Measurements from ENCODE around the gene ARID3A. TPM values are rescaled to one million over a fixed set of nuclear protein-coding genes. Genes with fewer than 3 reads are reported as not detected.

The ARID3A gene
- total RNA-seq, 4 donors from 2014 or later = 2.8 to 11.0 (median 4.9) TPM

DNA sequence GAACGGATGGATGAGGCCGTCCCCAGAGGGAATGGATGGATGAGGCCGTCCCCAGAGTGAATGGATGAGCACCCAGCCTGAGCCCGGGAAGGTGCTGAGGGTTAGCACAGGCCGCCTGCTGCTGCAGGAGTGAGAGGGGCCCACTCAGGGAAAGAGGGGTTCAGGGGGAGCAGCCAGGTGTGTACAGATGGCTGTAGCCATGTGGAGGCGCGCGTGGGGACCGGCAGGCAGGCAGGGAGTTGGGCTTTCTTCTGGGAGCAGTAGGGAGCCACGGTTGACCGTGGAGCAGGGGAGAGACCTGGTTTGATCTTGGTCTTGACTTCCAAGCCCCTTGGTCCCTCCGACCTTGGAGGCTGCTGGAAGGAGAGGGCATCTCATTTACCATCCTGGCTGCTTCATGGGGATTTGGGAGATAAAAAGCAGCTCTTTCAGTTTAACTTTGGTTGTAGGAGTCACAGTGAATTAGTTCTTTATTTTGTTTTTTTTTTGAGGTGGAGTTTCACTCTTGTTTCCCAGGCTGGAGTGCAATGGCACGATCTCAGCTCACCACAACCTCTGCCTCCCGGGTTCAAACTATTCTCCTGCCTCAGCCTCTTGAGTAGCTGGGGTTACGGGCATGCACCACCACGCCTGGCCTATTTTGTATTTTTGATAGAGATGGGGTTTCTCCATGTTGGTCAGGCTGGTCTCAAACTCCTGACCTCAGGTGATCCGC lies 24.7 kb downstream of the ARID3A start:
- TF ChIP-seq POLR2A (IDR thresholded peaks at IDR 0.05) = no peak
- TF ChIP-seq, protein P1, sequence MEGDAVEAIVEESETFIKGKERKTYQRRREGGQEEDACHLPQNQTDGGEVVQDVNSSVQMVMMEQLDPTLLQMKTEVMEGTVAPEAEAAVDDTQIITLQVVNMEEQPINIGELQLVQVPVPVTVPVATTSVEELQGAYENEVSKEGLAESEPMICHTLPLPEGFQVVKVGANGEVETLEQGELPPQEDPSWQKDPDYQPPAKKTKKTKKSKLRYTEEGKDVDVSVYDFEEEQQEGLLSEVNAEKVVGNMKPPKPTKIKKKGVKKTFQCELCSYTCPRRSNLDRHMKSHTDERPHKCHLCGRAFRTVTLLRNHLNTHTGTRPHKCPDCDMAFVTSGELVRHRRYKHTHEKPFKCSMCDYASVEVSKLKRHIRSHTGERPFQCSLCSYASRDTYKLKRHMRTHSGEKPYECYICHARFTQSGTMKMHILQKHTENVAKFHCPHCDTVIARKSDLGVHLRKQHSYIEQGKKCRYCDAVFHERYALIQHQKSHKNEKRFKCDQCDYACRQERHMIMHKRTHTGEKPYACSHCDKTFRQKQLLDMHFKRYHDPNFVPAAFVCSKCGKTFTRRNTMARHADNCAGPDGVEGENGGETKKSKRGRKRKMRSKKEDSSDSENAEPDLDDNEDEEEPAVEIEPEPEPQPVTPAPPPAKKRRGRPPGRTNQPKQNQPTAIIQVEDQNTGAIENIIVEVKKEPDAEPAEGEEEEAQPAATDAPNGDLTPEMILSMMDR (IDR thresholded peaks at IDR 0.05) = no peak
- Histone ChIP-seq H3K4me1 (peaks cover 5 to 34% (median 12%) of the 10 kb centered on the region in 4 donors), H3K36me3 (no peaks in the 10 kb centered on the region), H3K9me3 (no peaks in the 10 kb centered on the region), H3K27ac (peak overlapping the region in 1 of 4 donors; percentile 42), H3K27me3 (no peaks in the 10 kb centered on the region), H3K4me3 (no peak overlapping the region)
- DNase-seq = no peak

DNA sequence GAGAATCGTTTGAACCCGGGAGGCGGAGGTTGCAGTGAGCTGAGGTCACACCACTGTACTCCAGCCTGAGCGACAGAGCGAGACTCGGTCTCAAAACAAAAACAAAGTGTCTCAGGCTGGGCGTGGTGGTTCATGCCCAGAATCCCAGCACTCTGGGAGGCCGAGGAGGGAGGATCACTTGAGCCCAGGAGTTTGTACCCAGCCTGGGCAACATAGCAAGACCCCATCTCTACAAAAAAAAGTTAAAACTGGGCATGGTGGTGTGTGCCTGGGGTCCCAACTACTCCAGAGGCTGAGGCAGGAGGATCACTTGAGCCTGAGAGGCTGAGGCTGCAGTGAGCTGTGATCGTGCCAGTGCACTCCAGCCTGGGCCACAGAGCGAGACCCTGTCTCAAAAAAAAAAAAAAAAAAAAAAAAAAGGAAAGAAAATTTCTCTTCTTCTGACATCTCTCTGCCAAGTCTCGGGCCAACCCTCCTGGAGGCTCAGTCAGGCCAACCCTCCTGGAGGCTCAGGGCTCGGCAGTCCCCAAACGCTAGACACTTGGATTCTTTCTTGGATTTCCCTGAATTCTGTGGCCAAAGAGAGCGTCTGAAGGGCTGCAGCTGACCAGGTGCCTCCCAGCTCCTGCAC lies 26.3 kb downstream of the ARID3A start:
- H3K4me3 ChIP-seq = peak overlapping the region; percentile 28 to 38 (median 36)
- peak overlapping the region in 3 of 4 donors; percentile 31 to 67 (median 62) for H3K27ac ChIP-seq
- H3K4me1 ChIP-seq = peaks cover 5 to 35% (median 16%) of the 10 kb centered on the region in 4 donors
- H3K36me3 ChIP-seq = no peaks in the 10 kb centered on the region
- H3K9me3 ChIP-seq = no peaks in the 10 kb centered on the region
- no peak for DNase-seq
- H3K27me3 ChIP-seq = no peaks in the 10 kb centered on the region
- TF ChIP-seq, protein P1 (IDR thresholded peaks at IDR 0.05) = no peak
- TF ChIP-seq POLR2A (IDR thresholded peaks at IDR 0.05) = no peak

DNA sequence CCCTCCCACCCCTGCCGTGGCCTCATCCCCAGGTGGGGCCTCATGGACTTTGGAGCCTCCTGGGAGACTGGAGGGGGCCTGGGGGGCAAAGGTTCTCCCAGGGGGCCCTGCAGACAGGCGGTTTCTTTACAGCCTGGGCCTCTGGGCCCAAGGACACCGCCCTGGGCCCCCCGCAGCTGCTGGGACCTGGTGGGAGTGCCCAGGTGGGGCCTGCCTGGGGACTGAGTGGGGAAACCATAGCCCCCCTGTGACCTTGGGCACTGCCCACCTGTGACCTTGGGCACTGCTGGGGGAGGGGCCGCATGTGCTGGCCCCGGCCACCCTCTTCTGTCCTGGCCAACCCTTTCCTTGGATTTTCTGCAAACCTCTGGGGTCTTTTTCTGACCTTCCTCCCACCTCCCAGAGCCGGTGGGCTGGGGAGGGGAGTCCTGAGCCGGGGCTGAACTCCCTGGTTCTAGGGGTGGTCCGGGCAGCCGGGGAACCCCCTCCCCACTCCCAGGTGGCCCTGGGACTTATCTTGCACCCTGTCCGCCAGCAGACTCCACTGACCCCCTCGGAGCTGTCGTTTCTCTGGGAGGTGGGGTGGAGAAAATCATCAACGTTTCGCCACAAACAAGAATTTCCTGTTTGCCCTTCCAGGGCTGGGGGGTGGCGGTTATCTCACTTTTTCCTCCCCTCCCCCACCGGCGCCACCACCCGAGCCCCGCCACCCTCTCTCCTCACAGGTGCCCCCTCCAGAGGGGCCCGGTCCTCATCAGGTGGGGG lies 27.0 kb downstream of the ARID3A start:
- Histone ChIP-seq H3K9me3 (no peaks in the 10 kb centered on the region), H3K4me3 (peak overlapping the region; percentile 28 to 38 (median 36)), H3K27ac (peak overlapping the region; percentile 6 to 67 (median 46)), H3K27me3 (no peaks in the 10 kb centered on the region), H3K4me1 (peaks cover 5 to 35% (median 16%) of the 10 kb centered on the region in 4 donors), H3K36me3 (no peaks in the 10 kb centered on the region)
- DNase-seq = peak; percentile 52 to 73 (median 65)
- TF ChIP-seq, protein P1 (IDR thresholded peaks at IDR 0.05) = no peak
- TF ChIP-seq POLR2A (IDR thresholded peaks at IDR 0.05) = no peak

DNA sequence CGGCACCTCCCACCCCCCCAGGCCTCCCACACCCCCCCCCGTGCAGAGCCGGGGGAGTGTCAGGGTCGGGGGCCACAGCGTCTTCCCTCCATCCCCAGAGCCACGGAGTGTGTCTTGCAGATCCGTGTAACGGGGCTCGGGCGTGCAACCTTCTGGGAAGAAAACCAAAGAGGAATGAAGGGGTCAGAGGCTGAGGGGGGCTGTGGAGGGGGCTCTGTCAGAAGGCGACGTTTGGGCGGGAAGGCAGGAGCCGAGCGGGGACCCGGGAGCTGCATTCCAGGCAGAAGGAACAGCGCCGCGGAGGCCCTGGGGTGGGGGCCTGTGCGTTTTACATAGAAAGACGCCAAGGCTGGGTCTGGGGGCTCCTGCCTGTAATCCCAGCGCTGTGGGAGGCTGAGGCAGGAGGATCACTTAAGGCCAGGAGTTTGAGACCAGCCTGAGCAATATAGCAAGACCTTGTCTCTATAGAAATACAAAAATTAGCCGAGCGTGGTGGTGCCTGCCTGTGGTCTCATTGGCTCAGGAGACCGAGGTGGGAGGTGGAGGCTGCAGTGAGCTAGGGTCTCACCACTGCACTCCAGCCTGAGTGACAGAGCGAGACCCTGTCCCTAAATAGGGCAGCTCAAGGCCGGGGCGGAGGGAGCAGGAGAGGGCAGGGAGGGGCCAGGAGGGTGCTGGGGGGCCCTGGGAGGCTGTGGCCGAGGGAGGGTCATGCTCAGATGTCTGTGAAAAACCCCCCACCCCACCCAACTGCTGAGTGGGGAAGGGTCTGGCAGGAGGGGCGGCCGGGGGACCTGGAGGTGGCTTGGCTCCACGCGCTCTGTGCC lies 27.8 kb downstream of the ARID3A start:
- Histone ChIP-seq H3K4me3 (peak overlapping the region; percentile 28 to 38 (median 36)), H3K27me3 (no peaks in the 10 kb centered on the region), H3K4me1 (peaks cover 5 to 29% (median 14%) of the 10 kb centered on the region in 4 donors), H3K36me3 (no peaks in the 10 kb centered on the region), H3K9me3 (no peaks in the 10 kb centered on the region), H3K27ac (peak overlapping the region in 3 of 4 donors; percentile 31 to 67 (median 62))
- DNase-seq = no peak
- TF ChIP-seq, protein P1 (IDR thresholded peaks at IDR 0.05) = no peak
- no peak for TF ChIP-seq POLR2A (IDR thresholded peaks at IDR 0.05)

DNA sequence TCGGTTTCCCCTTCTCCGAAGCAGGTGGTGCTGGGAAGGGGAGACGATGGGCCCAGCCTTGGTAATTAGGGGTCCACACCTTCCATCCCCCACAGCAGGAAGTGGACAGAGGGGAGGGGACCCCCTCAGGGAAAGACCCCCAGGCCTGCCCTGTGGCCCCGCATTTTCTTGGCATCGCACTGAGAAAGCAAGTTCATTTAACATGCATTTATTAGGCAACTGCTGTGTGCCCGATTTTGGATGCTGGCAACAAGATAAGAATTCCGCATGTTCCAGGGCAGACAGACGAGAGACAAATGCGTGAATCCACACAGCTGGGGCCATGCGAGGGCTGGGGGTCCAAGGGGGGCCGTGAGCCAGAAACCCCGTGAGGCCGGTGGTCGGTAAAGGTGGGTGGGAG lies 28.4 kb downstream of the ARID3A start:
- no peaks in the 10 kb centered on the region for H3K36me3 ChIP-seq
- H3K4me3 ChIP-seq = no peak overlapping the region
- DNase-seq = no peak
- TF ChIP-seq, protein P1 (IDR thresholded peaks at IDR 0.05) = no peak
- no peak for TF ChIP-seq POLR2A (IDR thresholded peaks at IDR 0.05)
- H3K27me3 ChIP-seq = no peaks in the 10 kb centered on the region
- peak overlapping the region in 1 of 4 donors; percentile 42 for H3K27ac ChIP-seq
- H3K4me1 ChIP-seq = peaks cover 5 to 29% (median 14%) of the 10 kb centered on the region in 4 donors
- H3K9me3 ChIP-seq = no peaks in the 10 kb centered on the region

Measured in Peyer's patch (tissue), 4 donors.